Ecto neural progenitor cell (in vitro differentiated cells): ENCODE results near the gene TRIM71.
"Not testable (repeated sequence)": the region's sequence is repeated elsewhere in the genome, so short reads cannot be mapped to it uniquely, and the experiment has no call there.

Source experiments
- DNase-seq: peaks from one replicate; pipeline ENCODE4 v3.0.0-alpha.2; 2018; ENCODE audit warnings: low spot score

The TRIM71 gene

GRCh38 chr3:32842987-32843386 lies 25.2 kb downstream of the TRIM71 start:
- DNase-seq, result peak; percentile 62

- DNase-seq, result peak; percentile 90
These were observed 25.9 kb downstream of the TRIM71 start for GRCh38 chr3:32843510-32844321.

- no peak for DNase-seq
These were observed 26.5 kb downstream of the TRIM71 start for GRCh38 chr3:32844322-32844654.

- DNase-seq, result no peak
These were observed 27.1 kb downstream of the TRIM71 start for GRCh38 chr3:32844914-32845313.

GRCh38 chr3:32845546-32845945 lies 27.7 kb downstream of the TRIM71 start:
- DNase-seq, result not testable (repeated sequence)

- not testable (repeated sequence) for DNase-seq
These were observed 29.2 kb downstream of the TRIM71 start for GRCh38 chr3:32847045-32847444.

- DNase-seq, result no peak
These were observed 29.7 kb downstream of the TRIM71 start for GRCh38 chr3:32847528-32847927.

GRCh38 chr3:32848215-32848614 lies 30.4 kb downstream of the TRIM71 start:
- DNase-seq, result no peak

GRCh38 chr3:32849046-32849445 lies 31.2 kb downstream of the TRIM71 start:
- no peak for DNase-seq

- DNase-seq, result no peak
These were observed 32.4 kb downstream of the TRIM71 start for GRCh38 chr3:32850226-32850625.

GRCh38 chr3:32850636-32851035 lies 32.8 kb downstream of the TRIM71 start:
- no peak for DNase-seq

- no peak for DNase-seq
These were observed 34.3 kb downstream of the TRIM71 start for GRCh38 chr3:32852146-32852545.

GRCh38 chr3:32855350-32855953 lies 37.7 kb downstream of the TRIM71 start:
- no peak for DNase-seq

- DNase-seq, result no peak
These were observed 38.6 kb downstream of the TRIM71 start for GRCh38 chr3:32856355-32856889.

GRCh38 chr3:32856901-32857507 lies 39.2 kb downstream of the TRIM71 start:
- no peak for DNase-seq

GRCh38 chr3:32857921-32858320 lies 40.1 kb downstream of the TRIM71 start:
- DNase-seq, result no peak

GRCh38 chr3:32859604-32860237 lies 41.9 kb downstream of the TRIM71 start:
- no peak for DNase-seq

- DNase-seq, result no peak
These were observed 42.7 kb downstream of the TRIM71 start for GRCh38 chr3:32860499-32860898.

GRCh38 chr3:32861681-32862080 lies 43.9 kb downstream of the TRIM71 start:
- no peak for DNase-seq

- DNase-seq, result no peak
These were observed 44.6 kb downstream of the TRIM71 start for GRCh38 chr3:32862247-32862935.

- DNase-seq, result no peak
These were observed 45.2 kb downstream of the TRIM71 start for GRCh38 chr3:32862936-32863487.

- DNase-seq, result no peak
These were observed 47.6 kb downstream of the TRIM71 start for GRCh38 chr3:32865383-32865782.
